Glutamatergic neuron (in vitro differentiated cells): ENCODE results near the gene POLR1B. TPM values are rescaled to one million over a fixed set of nuclear protein-coding genes. Genes with fewer than 3 reads are reported as not detected.

Experiments
- DNase-seq: peaks from one replicate; pipeline ENCODE4 v3.0.0; 2022
- H3K27ac Mint-ChIP-seq: one replicate; pipeline ENCODE4 v1.8.0; 2020; ENCODE audit warnings: mild to moderate bottlenecking, mixed read lengths, inconsistent platforms; ENCODE audit not compliant: unreplicated experiment
- H3K27me3 Mint-ChIP-seq: one replicate; pipeline ENCODE4 v1.8.0; 2020; ENCODE audit warnings: mild to moderate bottlenecking, moderate library complexity, mixed read lengths, inconsistent platforms; ENCODE audit not compliant: unreplicated experiment
- H3K36me3 Mint-ChIP-seq: one replicate; pipeline ENCODE4 v1.8.0; 2020; ENCODE audit warnings: mild to moderate bottlenecking, mixed read lengths, inconsistent platforms; ENCODE audit not compliant: unreplicated experiment
- H3K4me1 Mint-ChIP-seq: one replicate; pipeline ENCODE4 v1.8.0; 2020; ENCODE audit warnings: mild to moderate bottlenecking, low read depth, mixed read lengths, inconsistent platforms; ENCODE audit not compliant: unreplicated experiment
- H3K4me3 Mint-ChIP-seq: one replicate; pipeline ENCODE4 v1.8.0; 2020; ENCODE audit warnings: mild to moderate bottlenecking, mixed read lengths, inconsistent platforms; ENCODE audit not compliant: unreplicated experiment
- H3K9me3 Mint-ChIP-seq: one replicate; pipeline ENCODE4 v1.8.0; 2020; ENCODE audit warnings: mild to moderate bottlenecking, moderate library complexity, mixed read lengths, inconsistent platforms; ENCODE audit not compliant: unreplicated experiment
- CTCF ChIP-seq: fragments of 200-600 bp; sonication (generic); IDR thresholded peaks from one replicate; pipeline ENCODE4 v1.5.0; 2021; ENCODE audit not compliant: partially characterized antibody, unreplicated experiment
- total RNA-seq: library from RNA; stranded (reverse); fragmentation: NEBNext Ultra II Directional; extraction: Animal tissue kit (Norgen Biotek cat#: 25700); gene quantifications from one replicate; pipeline ENCODE4 v1.2.1, GENCODE V29; 2021; ENCODE audit not compliant: unreplicated experiment

The POLR1B gene
- total RNA-seq, 1 donor from 2014 or later = 13.9 TPM

GRCh38 chr2:112583497-112584133 is 41.4 kb downstream of the POLR1B start:
- Mint-ChIP-seq H3K4me3 (peak overlapping the region; percentile 96), H3K27ac (peak overlapping the region; percentile 86), H3K27me3 (peaks cover 3% of the 10 kb centered on the region), H3K9me3 (peaks cover 14% of the 10 kb centered on the region), H3K36me3 (peaks cover 4% of the 10 kb centered on the region), H3K4me1 (peaks cover 12% of the 10 kb centered on the region)
- no peak for DNase-seq
- TF ChIP-seq CTCF = no peak

GRCh38 chr2:112584134-112584890 is 42.0 kb downstream of the POLR1B start, which contains the start of gene CHCHD5:
Gene CHCHD5 (plus strand): TSS chr2:112584609. CDS start chr2:112584648, 39 bp downstream.
- Mint-ChIP-seq H3K27me3 (peaks cover 3% of the 10 kb centered on the region), H3K4me3 (peak within 1 kb of the TSS; percentile 96), H3K4me1 (peaks cover 12% of the 10 kb centered on the region), H3K36me3 (peaks cover 4% of the 10 kb centered on the region), H3K9me3 (peaks cover 14% of the 10 kb centered on the region), H3K27ac (peak within 1 kb of the TSS; percentile 86)
- peak; percentile 50 for TF ChIP-seq CTCF
- peak; percentile 90 for DNase-seq

GRCh38 chr2:112584891-112585250 is 42.6 kb downstream of the POLR1B start:
- Mint-ChIP-seq H3K36me3 (peaks cover 4% of the 10 kb centered on the region), H3K27me3 (peaks cover 3% of the 10 kb centered on the region), H3K9me3 (peaks cover 14% of the 10 kb centered on the region), H3K27ac (peak overlapping the region; percentile 86), H3K4me3 (peak overlapping the region; percentile 96), H3K4me1 (peaks cover 12% of the 10 kb centered on the region)
- TF ChIP-seq CTCF = no peak
- DNase-seq = no peak

GRCh38 chr2:112585400-112585799 is 43.1 kb downstream of the POLR1B start:
- Mint-ChIP-seq H3K36me3 (peaks cover 4% of the 10 kb centered on the region), H3K4me3 (peak overlapping the region; percentile 96), H3K27me3 (peaks cover 3% of the 10 kb centered on the region), H3K27ac (peak overlapping the region; percentile 86), H3K9me3 (peaks cover 14% of the 10 kb centered on the region), H3K4me1 (peaks cover 12% of the 10 kb centered on the region)
- no peak for DNase-seq
- TF ChIP-seq CTCF = no peak

GRCh38 chr2:112585873-112586464 is 43.7 kb downstream of the POLR1B start:
- DNase-seq = no peak
- Mint-ChIP-seq H3K4me3 (no peak overlapping the region), H3K27me3 (peaks cover 3% of the 10 kb centered on the region), H3K4me1 (peaks cover 12% of the 10 kb centered on the region), H3K27ac (no peak overlapping the region), H3K36me3 (peaks cover 4% of the 10 kb centered on the region), H3K9me3 (peaks cover 14% of the 10 kb centered on the region)
- no peak for TF ChIP-seq CTCF
